Skeletal muscle tissue (tissue), 4 donors: Measurements from ENCODE around the gene CDON. TPM values are rescaled to one million over a fixed set of nuclear protein-coding genes. Genes with fewer than 3 reads are reported as not detected.
"Not testable (repeated sequence)": the region's sequence is repeated elsewhere in the genome, so short reads cannot be mapped to it uniquely, and the experiment has no call there.

ENCODE experiments used
- H3K27ac ChIP-seq: one replicate; pipeline ENCODE4 v1.7.0; 2013; ENCODE audit warnings: mild to moderate bottlenecking, low read depth, low read length, inconsistent platforms
- H3K27me3 ChIP-seq, 3 donors: one replicate each; pipeline ENCODE4 v1.7.0; 2013; ENCODE audit warnings: low read length in 3 of 3; ENCODE audit not compliant: control insufficient read depth in 3 of 3, insufficient read depth in 3 of 3
- H3K36me3 ChIP-seq, 3 donors: one replicate each; pipeline ENCODE4 v1.7.0; 2013; ENCODE audit warnings: low read length in 3 of 3; ENCODE audit not compliant: control insufficient read depth in 3 of 3, insufficient read depth in 3 of 3
- H3K4me1 ChIP-seq, 3 donors: one replicate each; pipeline ENCODE4 v1.7.0; 2013; ENCODE audit warnings: low read length in 3 of 3, mild to moderate bottlenecking in 3 of 3; ENCODE audit not compliant: control insufficient read depth in 3 of 3, insufficient read depth in 3 of 3
- H3K4me3 ChIP-seq, 3 donors: one replicate each; pipeline ENCODE4 v1.7.0; 2013; ENCODE audit warnings: low read length in 3 of 3
- H3K9ac ChIP-seq, 3 donors: one replicate each; pipeline ENCODE4 v1.7.0; 2013; ENCODE audit warnings: low read length in 3 of 3, mild to moderate bottlenecking in 3 of 3, moderate library complexity in 2 of 3, low read depth in 1 of 3
- H3K9me3 ChIP-seq, 3 donors: one replicate each; pipeline ENCODE4 v1.7.0; 2013; ENCODE audit warnings: low read length in 3 of 3; ENCODE audit not compliant: control insufficient read depth in 3 of 3
- total RNA-seq: library from RNA; depleted of rRNA; stranded (reverse); fragments of >200 nt; gene quantifications from one replicate; pipeline ENCODE4 v1.2.3, GENCODE V29; 2014
- donor health status: Osteomylitis.

Gene CDON
- total RNA-seq, 1 donor from 2014 or later, result 28.7 TPM

- no peaks in the 10 kb centered on the region for H3K36me3 ChIP-seq
- no peak overlapping the region for H3K4me3 ChIP-seq
- peaks cover 0 to 10% (median 7%) of the 10 kb centered on the region in 3 donors for H3K27me3 ChIP-seq
- no peaks in the 10 kb centered on the region for H3K4me1 ChIP-seq
- H3K9me3 ChIP-seq, result no peaks in the 10 kb centered on the region
- H3K9ac ChIP-seq, result no peak overlapping the region
- H3K27ac ChIP-seq, result no peak overlapping the region
These were observed 139.6 kb downstream of the CDON start for GRCh38 chr11:125923012-125923579.

GRCh38 chr11:125922156-125922555 lies 140.5 kb downstream of the CDON start:
- H3K36me3 ChIP-seq, result no peaks in the 10 kb centered on the region
- no peak overlapping the region for H3K4me3 ChIP-seq
- peaks cover under 1 to 10% (median 9%) of the 10 kb centered on the region in 3 donors for H3K27me3 ChIP-seq
- H3K9me3 ChIP-seq, result no peaks in the 10 kb centered on the region
- H3K9ac ChIP-seq, result no peak overlapping the region
- H3K27ac ChIP-seq, result no peak overlapping the region
- no peaks in the 10 kb centered on the region for H3K4me1 ChIP-seq

GRCh38 chr11:125921042-125921441 lies 141.6 kb downstream of the CDON start:
- Histone ChIP-seq H3K4me3 (no peak overlapping the region), H3K27me3 (peaks cover 5 to 15% (median 14%) of the 10 kb centered on the region in 3 donors), H3K27ac (no peak overlapping the region), H3K4me1 (no peaks in the 10 kb centered on the region), H3K9me3 (no peaks in the 10 kb centered on the region), H3K36me3 (no peaks in the 10 kb centered on the region), H3K9ac (no peak overlapping the region)

- Histone ChIP-seq H3K27me3 (peaks cover 5 to 17% (median 15%) of the 10 kb centered on the region in 3 donors), H3K4me3 (no peak overlapping the region), H3K27ac (no peak overlapping the region), H3K36me3 (no peaks in the 10 kb centered on the region), H3K9me3 (no peaks in the 10 kb centered on the region), H3K4me1 (no peaks in the 10 kb centered on the region), H3K9ac (no peak overlapping the region)
These were observed 144.4 kb downstream of the CDON start for GRCh38 chr11:125918140-125918840.

GRCh38 chr11:125916683-125917347 lies 145.9 kb downstream of the CDON start:
- Histone ChIP-seq H3K4me3 (no peak overlapping the region), H3K9me3 (no peaks in the 10 kb centered on the region), H3K9ac (no peak overlapping the region), H3K36me3 (no peaks in the 10 kb centered on the region), H3K27me3 (peaks cover 5 to 17% (median 15%) of the 10 kb centered on the region in 3 donors), H3K4me1 (no peaks in the 10 kb centered on the region), H3K27ac (no peak overlapping the region)

- H3K9me3 ChIP-seq, H3K4me1 ChIP-seq, H3K4me3 ChIP-seq, H3K27ac ChIP-seq, H3K36me3 ChIP-seq, H3K9ac ChIP-seq: not testable (repeated sequence)
- peaks cover 5 to 19% (median 15%) of the 10 kb centered on the region in 3 donors for H3K27me3 ChIP-seq
These were observed 148.1 kb downstream of the CDON start for GRCh38 chr11:125914601-125915000.

- H3K9me3 ChIP-seq, result no peaks in the 10 kb centered on the region
- no peak overlapping the region for H3K4me3 ChIP-seq
- no peak overlapping the region for H3K27ac ChIP-seq
- no peak overlapping the region for H3K9ac ChIP-seq
- H3K4me1 ChIP-seq, result no peaks in the 10 kb centered on the region
- H3K36me3 ChIP-seq, result no peaks in the 10 kb centered on the region
- H3K27me3 ChIP-seq, result peaks cover 4 to 11% (median 9%) of the 10 kb centered on the region in 3 donors
These were observed 152.3 kb downstream of the CDON start for GRCh38 chr11:125910226-125910849.

Other genes starting within 250 kb of the CDON start
- not detected for gene PATE4, start 229.6 kb downstream of the CDON start, total RNA-seq
- 5.2 TPM for gene HYLS1, start 175.2 kb downstream of the CDON start, total RNA-seq
- gene PUS3, start 159.7 kb downstream of the CDON start, total RNA-seq, result 8.4 TPM
- under 0.01 TPM for gene DDX25, start 158.4 kb downstream of the CDON start, total RNA-seq
- gene VSIG10L2, start 116.8 kb downstream of the CDON start, total RNA-seq, result not detected
- 57.9 TPM for gene RPUSD4, start 148.8 kb upstream of the CDON start, total RNA-seq
- gene FAM118B, start 148.9 kb upstream of the CDON start, total RNA-seq, result 14.1 TPM
- 20.9 TPM for gene SRPRA, start 206.0 kb upstream of the CDON start, total RNA-seq
- gene FOXRED1, start 206.3 kb upstream of the CDON start, total RNA-seq, result 12.5 TPM
- gene TIRAP, start 220.2 kb upstream of the CDON start, total RNA-seq, result 3.1 TPM
- 8.4 TPM for gene DCPS, start 241.2 kb upstream of the CDON start, total RNA-seq